ENCODE data around the gene JPT2.

GRCh38 chr16:1741553-1742165, 63.6 kb downstream of the JPT2 start:
- no peak for TF ChIP-seq CTCF (IDR thresholded peaks at IDR 0.05)
- no peak for TF ChIP-seq POLR2A (IDR thresholded peaks at IDR 0.05; ENCODE audit: low read depth)

All from esophagus muscularis mucosa (tissue), 3 donors.